AG09309 (cell line): ENCODE measurements around the gene TMEM208.
A peak's percentile ranks its signal among the peaks of the same experiment; 100 is the strongest.

Experiments used
- DNase-seq: peaks from one replicate; pipeline ENCODE4 v3.0.0-alpha.2; 2010; ENCODE audit warnings: low read depth
- H3K4me3 ChIP-seq: 2 replicates; pipeline ENCODE4 v1.5.1; 2011; ENCODE audit warnings: mild to moderate bottlenecking, low read depth, low read length, moderate library complexity; ENCODE audit not compliant: control insufficient read depth
- CTCF ChIP-seq: IDR thresholded peaks from 2 replicates; pipeline ENCODE4 v1.5.1; 2011; ENCODE audit warnings: mild to moderate bottlenecking, low read depth, low read length, inconsistent platforms; ENCODE audit not compliant: insufficient read depth, control insufficient read depth; ENCODE audit errors: missing control alignments

TMEM208 gene

GRCh38 chr16:67215706-67216105, 11.2 kb upstream of the TMEM208 start:
- H3K4me3 ChIP-seq = no peak overlapping the region
- no peak for TF ChIP-seq CTCF
- no peak for DNase-seq

GRCh38 chr16:67216612-67217490, 10.1 kb upstream of the TMEM208 start:
- no peak for DNase-seq
- no peak overlapping the region for H3K4me3 ChIP-seq
- no peak for TF ChIP-seq CTCF

GRCh38 chr16:67223992-67224391, 2.9 kb upstream of the TMEM208 start:
- TF ChIP-seq CTCF = no peak
- no peak for DNase-seq
- H3K4me3 ChIP-seq = no peak overlapping the region

- H3K4me3 ChIP-seq = peak overlapping the region; percentile 95
- TF ChIP-seq CTCF = no peak
- DNase-seq = no peak
These were observed 581 bp upstream of the TMEM208 start for GRCh38 chr16:67226295-67226803.

- DNase-seq = no peak
- no peak for TF ChIP-seq CTCF
- H3K4me3 ChIP-seq = peak overlapping the region; percentile 95
These were observed 614 bp downstream of the TMEM208 start for GRCh38 chr16:67227567-67227921.

GRCh38 chr16:67228034-67228785, 1.3 kb downstream of the TMEM208 start:
- peak overlapping the region; percentile 95 for H3K4me3 ChIP-seq
- no peak for DNase-seq
- no peak for TF ChIP-seq CTCF
